Hepatocyte (in vitro differentiated cells): ENCODE measurements around the gene F2.

Experiments used
- EZH2phosphoT487 ChIP-seq: fragments of 200-600 bp; sonication (generic); IDR thresholded peaks from one replicate; pipeline ENCODE4 v1.6.1; 2018; ENCODE audit warnings: antibody characterized with exemption, mild to moderate bottlenecking, low read depth, moderate library complexity; ENCODE audit not compliant: unreplicated experiment, severe bottlenecking
- TF ChIP-seq, protein P1 (sequence below): fragments of 200-600 bp; sonication (generic); IDR thresholded peaks from 2 replicates; pipeline ENCODE4 v1.5.1; 2016; ENCODE audit warnings: antibody characterized with exemption, mild to moderate bottlenecking; ENCODE audit not compliant: poor library complexity

DNA sequence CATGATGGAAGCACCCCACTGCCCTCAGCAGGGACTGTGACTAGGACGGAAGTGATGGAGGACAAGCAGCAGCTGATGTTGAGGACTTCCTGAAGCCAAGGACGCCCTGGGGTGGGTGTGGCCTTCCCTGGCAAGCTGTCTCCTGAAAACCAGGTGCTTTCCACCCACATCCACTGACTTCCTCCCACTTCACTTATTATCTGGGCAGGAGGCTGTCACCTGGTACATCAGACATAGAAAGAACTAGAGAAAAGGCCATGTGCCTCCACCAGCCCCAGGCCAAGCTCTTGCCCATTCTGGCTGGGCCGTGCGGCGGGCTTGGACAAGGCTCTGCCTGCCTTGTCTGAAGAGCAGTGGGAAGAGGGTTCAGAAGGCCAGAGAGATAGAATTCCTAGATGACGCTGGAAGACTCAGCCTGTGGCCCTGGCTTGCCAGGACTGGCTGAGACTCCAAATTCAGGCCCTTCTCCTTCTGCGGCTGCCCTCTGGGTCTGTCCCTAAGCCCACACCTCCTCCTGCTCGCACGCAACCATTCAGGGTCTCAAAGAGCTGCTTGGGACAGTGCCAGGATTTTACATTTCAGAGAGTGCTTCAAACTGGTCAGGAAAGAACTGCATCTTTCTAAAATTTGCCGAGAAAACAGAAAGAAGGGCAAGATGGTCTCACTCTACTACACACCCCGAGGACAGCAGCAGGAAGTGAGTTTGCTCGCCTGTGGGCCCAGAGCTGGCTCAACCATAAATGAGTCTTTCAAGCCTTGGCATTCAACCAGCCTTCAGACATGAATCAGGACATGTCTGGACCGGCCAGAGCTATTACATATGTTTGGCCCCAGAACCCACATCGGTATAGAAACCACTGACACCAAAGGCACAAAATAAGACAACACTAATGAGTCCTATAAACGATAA lies 31.9 kb upstream of the F2 start:
- TF ChIP-seq, protein P1, sequence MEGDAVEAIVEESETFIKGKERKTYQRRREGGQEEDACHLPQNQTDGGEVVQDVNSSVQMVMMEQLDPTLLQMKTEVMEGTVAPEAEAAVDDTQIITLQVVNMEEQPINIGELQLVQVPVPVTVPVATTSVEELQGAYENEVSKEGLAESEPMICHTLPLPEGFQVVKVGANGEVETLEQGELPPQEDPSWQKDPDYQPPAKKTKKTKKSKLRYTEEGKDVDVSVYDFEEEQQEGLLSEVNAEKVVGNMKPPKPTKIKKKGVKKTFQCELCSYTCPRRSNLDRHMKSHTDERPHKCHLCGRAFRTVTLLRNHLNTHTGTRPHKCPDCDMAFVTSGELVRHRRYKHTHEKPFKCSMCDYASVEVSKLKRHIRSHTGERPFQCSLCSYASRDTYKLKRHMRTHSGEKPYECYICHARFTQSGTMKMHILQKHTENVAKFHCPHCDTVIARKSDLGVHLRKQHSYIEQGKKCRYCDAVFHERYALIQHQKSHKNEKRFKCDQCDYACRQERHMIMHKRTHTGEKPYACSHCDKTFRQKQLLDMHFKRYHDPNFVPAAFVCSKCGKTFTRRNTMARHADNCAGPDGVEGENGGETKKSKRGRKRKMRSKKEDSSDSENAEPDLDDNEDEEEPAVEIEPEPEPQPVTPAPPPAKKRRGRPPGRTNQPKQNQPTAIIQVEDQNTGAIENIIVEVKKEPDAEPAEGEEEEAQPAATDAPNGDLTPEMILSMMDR = no peak
- TF ChIP-seq EZH2phosphoT487 = no peak
